Gastrocnemius medialis (tissue), 4 donors: Measurements from ENCODE around the gene MYMX. TPM values are rescaled to one million over a fixed set of nuclear protein-coding genes. Genes with fewer than 3 reads are reported as not detected.

ENCODE experiments used
- ATAC-seq, 2 donors: fragments of 150-250 bp; one replicate each; pipeline ENCODE4 v1.9.1; 2016
- DNase-seq, 2 donors: peaks; one replicate each; pipeline ENCODE4 v3.0.0-alpha.2; 2019
- H3K27ac ChIP-seq, 4 donors: fragments of 200-600 bp; sonication (generic); 1 replicate in 1 of 4; 2 replicates in 3 of 4; pipeline ENCODE4 v1.5.1; 2016 to 2018; ENCODE audit warnings: mild to moderate bottlenecking in 2 of 4, moderate library complexity in 1 of 4
- H3K27me3 ChIP-seq, 3 donors: fragments of 200-600 bp; sonication (generic) in 2 of 3; 1 replicate in 1 of 3; 2 replicates in 2 of 3; pipeline versions ENCODE4 v1.5.1 to v1.6.0; 2016 to 2019; ENCODE audit warnings: mild to moderate bottlenecking in 1 of 3, moderate library complexity in 1 of 3
- H3K36me3 ChIP-seq, 2 donors: fragments of 200-600 bp; sonication (generic) in 1 of 2; one replicate each; pipeline ENCODE4 v1.5.1; 2017 to 2018
- H3K4me1 ChIP-seq, 2 donors: fragments of 200-600 bp; sonication (generic) in 1 of 2; one replicate each; pipeline ENCODE4 v1.5.1; 2016 to 2017; ENCODE audit warnings: mild to moderate bottlenecking in 2 of 2
- H3K4me3 ChIP-seq, 4 donors: fragments of 200-600 bp; sonication (generic) in 3 of 4; 1 replicate in 1 of 4; 2 replicates in 3 of 4; pipeline ENCODE4 v1.5.1; 2016 to 2019; ENCODE audit warnings: mild to moderate bottlenecking in 2 of 4
- H3K9me3 ChIP-seq, 3 donors: fragments of 200-600 bp; sonication (generic) in 2 of 3; 1 replicate in 1 of 3; 2 replicates in 2 of 3; pipeline ENCODE4 v1.5.1; 2016 to 2019
- POLR2A ChIP-seq, 2 donors: fragments of 450-650 bp; IDR thresholded peaks; one replicate each; pipeline ENCODE4 v1.6.1; 2017; ENCODE audit warnings: antibody characterized with exemption in 2 of 2, mild to moderate bottlenecking in 2 of 2, moderate library complexity in 2 of 2
- in situ Hi-C, 4 donors: fragments of 200-750 bp; cut with MboI; loops; one replicate each; pipeline versions ENCODE4 v1.15.0 to v1.8.0; 2017; ENCODE audit warnings: low sequenced_read_pairs in 4 of 4
- intact Hi-C: fragments of 100-400 bp; cut with DNase I; formaldehyde crosslinking; loops from one replicate; pipeline ENCODE4 v1.15.1; 2023; ENCODE audit warnings: low total_unique reads
- total RNA-seq, 4 donors: library from RNA; depleted of rRNA; stranded (reverse); fragments of >200 nt; gene quantifications; one replicate each; pipeline versions ENCODE4 v1.1.0 to v1.2.3, GENCODE V29; 2016
- TF ChIP-seq, protein P1 (sequence below), 5 experiments: fragments of 450-650 bp in 3 of 5; fragments of 200-600 bp in 2 of 5; sonication (generic) in 2 of 5; IDR thresholded peaks in 4 of 5; conservative IDR thresholded peaks in 1 of 5; 1 replicate in 4 of 5; 2 replicates in 1 of 5; pipeline ENCODE4 v1.5.1; 2016 to 2019; ENCODE audit warnings: antibody characterized with exemption in 5 of 5, mild to moderate bottlenecking in 3 of 5, moderate library complexity in 3 of 5

MYMX gene
- total RNA-seq, 4 donors from 2014 or later = not detected

DNA sequence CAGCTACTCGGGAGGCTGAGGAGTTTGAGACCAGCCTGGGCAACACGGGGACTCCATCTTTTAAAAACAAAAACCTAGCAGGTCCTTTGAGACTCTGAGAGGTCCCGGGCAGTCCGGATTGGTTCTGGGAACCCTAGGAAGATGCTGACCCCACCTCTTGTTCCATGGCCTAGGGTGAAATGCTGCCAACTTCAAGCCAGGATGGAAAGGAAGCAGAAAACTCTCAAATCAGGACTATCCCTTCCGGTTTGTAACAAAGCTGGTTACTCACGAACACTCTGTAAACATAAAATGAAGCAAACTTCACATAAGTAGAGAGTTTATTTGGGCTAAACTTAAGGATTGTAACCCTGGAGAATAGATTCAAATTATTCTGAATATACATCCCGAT lies 30.1 kb upstream of the MYMX start:
- Histone ChIP-seq H3K9me3 (no peaks in the 10 kb centered on the region), H3K27me3 (no peaks in the 10 kb centered on the region), H3K4me3 (no peak overlapping the region), H3K36me3 (no peaks in the 10 kb centered on the region), H3K27ac (peak overlapping the region in 3 of 4 donors; percentile 11 to 31 (median 27)), H3K4me1 (no peaks in the 10 kb centered on the region)
- TF ChIP-seq, protein P1, sequence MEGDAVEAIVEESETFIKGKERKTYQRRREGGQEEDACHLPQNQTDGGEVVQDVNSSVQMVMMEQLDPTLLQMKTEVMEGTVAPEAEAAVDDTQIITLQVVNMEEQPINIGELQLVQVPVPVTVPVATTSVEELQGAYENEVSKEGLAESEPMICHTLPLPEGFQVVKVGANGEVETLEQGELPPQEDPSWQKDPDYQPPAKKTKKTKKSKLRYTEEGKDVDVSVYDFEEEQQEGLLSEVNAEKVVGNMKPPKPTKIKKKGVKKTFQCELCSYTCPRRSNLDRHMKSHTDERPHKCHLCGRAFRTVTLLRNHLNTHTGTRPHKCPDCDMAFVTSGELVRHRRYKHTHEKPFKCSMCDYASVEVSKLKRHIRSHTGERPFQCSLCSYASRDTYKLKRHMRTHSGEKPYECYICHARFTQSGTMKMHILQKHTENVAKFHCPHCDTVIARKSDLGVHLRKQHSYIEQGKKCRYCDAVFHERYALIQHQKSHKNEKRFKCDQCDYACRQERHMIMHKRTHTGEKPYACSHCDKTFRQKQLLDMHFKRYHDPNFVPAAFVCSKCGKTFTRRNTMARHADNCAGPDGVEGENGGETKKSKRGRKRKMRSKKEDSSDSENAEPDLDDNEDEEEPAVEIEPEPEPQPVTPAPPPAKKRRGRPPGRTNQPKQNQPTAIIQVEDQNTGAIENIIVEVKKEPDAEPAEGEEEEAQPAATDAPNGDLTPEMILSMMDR (IDR thresholded peaks at IDR 0.05 in 4 of 5, conservative IDR thresholded peaks at IDR 0.05 in 1 of 5) = no peak
- TF ChIP-seq POLR2A (IDR thresholded peaks at IDR 0.05) = no peak
- in situ Hi-C loops = no loop called here
- DNase-seq = no peak
- intact Hi-C loops = no loop called here
- ATAC-seq = no peak

GRCh38 chr6:44188819-44189218 lies 27.9 kb upstream of the MYMX start:
- ATAC-seq (no peak), DNase-seq (no peak)
- Histone ChIP-seq H3K27me3 (no peaks in the 10 kb centered on the region), H3K36me3 (no peaks in the 10 kb centered on the region), H3K27ac (no peak overlapping the region), H3K4me1 (no peaks in the 10 kb centered on the region), H3K4me3 (no peak overlapping the region), H3K9me3 (no peaks in the 10 kb centered on the region)
- in situ Hi-C loops (no loop called here), intact Hi-C loops (no loop called here)
- TF ChIP-seq, protein P1 (IDR thresholded peaks at IDR 0.05 in 4 of 5, conservative IDR thresholded peaks at IDR 0.05 in 1 of 5) = no peak
- TF ChIP-seq POLR2A (IDR thresholded peaks at IDR 0.05) = no peak

DNA sequence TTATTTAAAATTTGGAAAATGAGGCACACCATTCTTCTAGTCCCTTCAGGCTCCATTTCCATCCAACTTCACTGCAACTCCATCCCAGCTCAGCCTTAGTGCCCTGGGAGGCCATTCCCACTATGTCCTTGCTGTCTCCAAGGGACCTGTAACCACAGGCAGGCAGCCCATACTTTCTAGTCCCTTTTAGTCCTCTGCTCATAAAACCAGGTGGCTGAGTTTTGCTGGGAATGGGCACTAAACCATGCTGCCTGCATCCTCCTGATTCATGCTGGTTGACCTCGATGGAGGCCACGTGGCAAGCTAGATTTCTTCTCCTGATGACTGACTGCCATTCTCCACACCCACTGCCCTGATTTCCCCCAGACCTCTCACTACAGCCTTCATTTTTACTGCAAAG lies 27.5 kb upstream of the MYMX start:
- no peaks in the 10 kb centered on the region for H3K9me3 ChIP-seq
- TF ChIP-seq, protein P1 (IDR thresholded peaks at IDR 0.05 in 4 of 5, conservative IDR thresholded peaks at IDR 0.05 in 1 of 5) = no peak
- no peak for TF ChIP-seq POLR2A (IDR thresholded peaks at IDR 0.05)
- in situ Hi-C loops = no loop called here
- H3K4me3 ChIP-seq = no peak overlapping the region
- no peak for ATAC-seq
- no peaks in the 10 kb centered on the region for H3K27me3 ChIP-seq
- H3K4me1 ChIP-seq = no peaks in the 10 kb centered on the region
- DNase-seq = no peak
- intact Hi-C loops = no loop called here
- no peaks in the 10 kb centered on the region for H3K36me3 ChIP-seq
- H3K27ac ChIP-seq = no peak overlapping the region

GRCh38 chr6:44190715-44191114 lies 26.0 kb upstream of the MYMX start:
- no peaks in the 10 kb centered on the region for H3K9me3 ChIP-seq
- no peak for DNase-seq
- H3K27ac ChIP-seq = no peak overlapping the region
- no peaks in the 10 kb centered on the region for H3K27me3 ChIP-seq
- in situ Hi-C loops = no loop called here
- H3K4me1 ChIP-seq = no peaks in the 10 kb centered on the region
- ATAC-seq = no peak
- H3K36me3 ChIP-seq = no peaks in the 10 kb centered on the region
- TF ChIP-seq POLR2A (IDR thresholded peaks at IDR 0.05) = no peak
- TF ChIP-seq, protein P1 (IDR thresholded peaks at IDR 0.05 in 4 of 5, conservative IDR thresholded peaks at IDR 0.05 in 1 of 5) = no peak
- no peak overlapping the region for H3K4me3 ChIP-seq
- intact Hi-C loops = no loop called here

- no peak overlapping the region for H3K27ac ChIP-seq
- H3K4me3 ChIP-seq = no peak overlapping the region
- in situ Hi-C loops (no loop called here), intact Hi-C loops (no loop called here)
- no peaks in the 10 kb centered on the region for H3K9me3 ChIP-seq
- no peaks in the 10 kb centered on the region for H3K4me1 ChIP-seq
- no peaks in the 10 kb centered on the region for H3K36me3 ChIP-seq
- H3K27me3 ChIP-seq = no peaks in the 10 kb centered on the region
- ATAC-seq = no peak
- TF ChIP-seq POLR2A (IDR thresholded peaks at IDR 0.05) = no peak
- TF ChIP-seq, protein P1 (IDR thresholded peaks at IDR 0.05 in 4 of 5, conservative IDR thresholded peaks at IDR 0.05 in 1 of 5) = no peak
- no peak for DNase-seq
Observed at GRCh38 chr6:44192428-44193041, 24.2 kb upstream of the MYMX start.
